Motor neuron (in vitro differentiated cells): Measurements from ENCODE around the gene TTC23L. TPM values are rescaled to one million over a fixed set of nuclear protein-coding genes. Genes with fewer than 3 reads are reported as not detected.
"Not testable (repeated sequence)": the region's sequence is repeated elsewhere in the genome, so short reads cannot be mapped to it uniquely, and the experiment has no call there.

Experiments
- ATAC-seq, 8 experiments: fragments of 200-7000 bp; cut with Tn5 transposase; replicated peaks in 6 of 8; 2 replicates each; pipeline ENCODE4 v1.8.0; 2021; ENCODE audit warnings: mild to moderate bottlenecking in 8 of 8, moderate library complexity in 8 of 8
- H3K27ac ChIP-seq, 2 donors: fragments of 250-450 bp; sonication (Bioruptor Pico); 2 replicates each; pipeline ENCODE4 v1.9.0; 2021; ENCODE audit warnings: antibody characterized with exemption in 2 of 2, mild to moderate bottlenecking in 2 of 2, moderate library complexity in 1 of 2
- H3K4me1 ChIP-seq, 2 donors: fragments of 250-450 bp; sonication (Bioruptor Pico); replicated peaks in 1 of 2; 2 replicates each; pipeline ENCODE4 v1.6.1; 2021; ENCODE audit warnings: antibody characterized with exemption in 2 of 2, mild to moderate bottlenecking in 2 of 2, moderate library complexity in 1 of 2
- H3K4me3 ChIP-seq, 5 donors: fragments of 250-450 bp; sonication (Bioruptor Pico); 2 replicates each; pipeline ENCODE4 v1.9.0; 2021; ENCODE audit warnings: antibody characterized with exemption in 5 of 5, mild to moderate bottlenecking in 5 of 5, moderate library complexity in 4 of 5
- WGBS, 10 experiments: fragments of 450-650 bp; shearing (Covaris generic); methylation state at CpG; one replicate each; pipeline ENCODE4 v1.0.0; 2022; 5-methylcytosine and 5-hydroxymethylcytosine counted together
- in situ Hi-C, 9 experiments: fragments of 400-800 bp; cut with MboI; loops; one replicate each; pipeline ENCODE4 v1.15.0; 2021; ENCODE audit warnings: low sequenced_read_pairs in 9 of 9, low pct_unique_long_range_greater_than_20kb in 2 of 9; ENCODE audit not compliant: unreplicated experiment in 9 of 9
- total RNA-seq, 8 experiments: library from RNA; unstranded; fragments of 300-600 nt; gene quantifications; 2 replicates each; pipeline versions ENCODE4 v1.2.3 to v1.2.4, GENCODE V29; 2022

TTC23L gene
- total RNA-seq, 8 experiments from 2014 or later: 1.4 to 13.5 (median 1.9) TPM

GRCh38 chr5:34916518-34916917, 77.6 kb downstream of the TTC23L start:
- Histone ChIP-seq H3K4me3 (peak overlapping the region; percentile 85 to 99 (median 91)), H3K4me1 (peaks cover 6 to 19% of the 10 kb centered on the region in 2 donors), H3K27ac (no peak overlapping the region)
- in situ Hi-C loops: loop anchor here in 3 of 9 experiments (25.0 kb wide), 2 partner anchors 404 to 429 kb away; no protein-coding TSS in a partner anchor
- ATAC-seq: no peak
- 0 to 50% (median 11%) methylated on average over 1 to 6 of the region's 6 CpGs; no CpG with 5 or more reads in 1 of the 10 experiments for WGBS, 10 experiments

GRCh38 chr5:34918025-34918424, 79.1 kb downstream of the TTC23L start:
- ATAC-seq: no peak
- Histone ChIP-seq H3K4me1 (peaks cover 6 to 19% of the 10 kb centered on the region in 2 donors), H3K4me3 (no peak overlapping the region), H3K27ac (no peak overlapping the region)
- in situ Hi-C loops: loop anchor here in 3 of 9 experiments (25.0 kb wide), 2 partner anchors 406 to 431 kb away; no protein-coding TSS in a partner anchor
- 54 to 100% (median 91%) methylated on average over 1 to 4 of the region's 4 CpGs for WGBS, 10 experiments

GRCh38 chr5:34919077-34919476, 80.1 kb downstream of the TTC23L start:
- H3K27ac ChIP-seq: no peak overlapping the region
- no peak for ATAC-seq
- in situ Hi-C loops: loop anchor here in 3 of 9 experiments (25.0 kb wide), 2 partner anchors 407 to 432 kb away; no protein-coding TSS in a partner anchor
- H3K4me1 ChIP-seq: peaks cover 6 to 14% of the 10 kb centered on the region in 2 donors
- H3K4me3 ChIP-seq: no peak overlapping the region
- WGBS, 10 experiments: 79 to 100% (median 100%) methylated on average over 2 to 4 of the region's 4 CpGs; no CpG with 5 or more reads in 3 of the 10 experiments

GRCh38 chr5:34923256-34923655, 84.3 kb downstream of the TTC23L start:
- H3K27ac ChIP-seq, H3K4me3 ChIP-seq, H3K4me1 ChIP-seq, ATAC-seq: not testable (repeated sequence)
- in situ Hi-C loops: loop anchor here in 3 of 9 experiments (25.0 kb wide), 2 partner anchors 411 to 436 kb away; no protein-coding TSS in a partner anchor
- 80 to 100% (median 94%) methylated on average over 1 to 9 of the region's 9 CpGs for WGBS, 10 experiments

- ATAC-seq: peak in 7 of 8 experiments; percentile 57 to 91 (median 79)
- 33 to 77% (median 43%) methylated on average over 1 to 3 of the region's 3 CpGs for WGBS, 10 experiments
- H3K27ac ChIP-seq: no peak overlapping the region
- no peak overlapping the region for H3K4me3 ChIP-seq
- H3K4me1 ChIP-seq: peaks cover 0 to 6% of the 10 kb centered on the region in 2 donors
- in situ Hi-C loops: loop anchor here in 3 of 9 experiments (25.0 kb wide), 2 partner anchors 412 to 437 kb away; no protein-coding TSS in a partner anchor
Observed at GRCh38 chr5:34923694-34924461, 84.9 kb downstream of the TTC23L start.

GRCh38 chr5:34924462-34924765, 85.5 kb downstream of the TTC23L start:
- Histone ChIP-seq H3K4me3 (no peak overlapping the region), H3K27ac (no peak overlapping the region), H3K4me1 (peaks cover 0 to 6% of the 10 kb centered on the region in 2 donors)
- in situ Hi-C loops: loop anchor here in 3 of 9 experiments (25.0 kb wide), 2 partner anchors 412 to 437 kb away; no protein-coding TSS in a partner anchor
- no peak for ATAC-seq

- Histone ChIP-seq H3K4me3 (no peak overlapping the region), H3K4me1 (peaks cover 6 to 15% of the 10 kb centered on the region in 2 donors), H3K27ac (no peak overlapping the region)
- WGBS, 10 experiments: 79 to 100% (median 97%) methylated on average over 1 to 3 of the region's 3 CpGs; no CpG with 5 or more reads in 2 of the 10 experiments
- in situ Hi-C loops: no loop called here
- ATAC-seq: no peak
Observed at GRCh38 chr5:34926318-34926888, 87.4 kb downstream of the TTC23L start.

GRCh38 chr5:34927785-34928184, 88.8 kb downstream of the TTC23L start:
- Histone ChIP-seq H3K27ac (no peak overlapping the region), H3K4me1 (peaks cover 8 to 17% of the 10 kb centered on the region in 2 donors), H3K4me3 (no peak overlapping the region)
- WGBS, 10 experiments: 52 to 100% (median 80%) methylated on average over 1 to 5 of the region's 5 CpGs; no CpG with 5 or more reads in 2 of the 10 experiments
- ATAC-seq: no peak
- in situ Hi-C loops: no loop called here

GRCh38 chr5:34928267-34928666, 89.3 kb downstream of the TTC23L start:
- Histone ChIP-seq H3K4me1 (peaks cover 8 to 17% of the 10 kb centered on the region in 2 donors), H3K27ac (no peak overlapping the region), H3K4me3 (peak overlapping the region in 1 of 5 donors; percentile 83)
- 80 to 95% (median 93%) methylated on average over 1 to 4 of the region's 5 CpGs; no CpG with 5 or more reads in 3 of the 10 experiments for WGBS, 10 experiments
- no peak for ATAC-seq
- in situ Hi-C loops: no loop called here

GRCh38 chr5:34929134-34929719, 90.3 kb downstream of the TTC23L start, which contains the start of gene DNAJC21:
Gene DNAJC21 (plus strand): TSS chr5:34929559. CDS start chr5:34929820, 261 bp downstream.
- WGBS, 10 experiments: 0% methylated on average over 1 of the region's 63 CpGs; no CpG with 5 or more reads in 7 of the 10 experiments
- H3K4me3 ChIP-seq: peak within 1 kb of the TSS; percentile 59 to 92 (median 68)
- peaks cover 8 to 17% of the 10 kb centered on the region in 2 donors for H3K4me1 ChIP-seq
- peak within 1 kb of the TSS; percentile 83 to 88 for H3K27ac ChIP-seq
- in situ Hi-C loops: no loop called here
- peak; percentile 76 to 93 (median 90) for ATAC-seq

GRCh38 chr5:34929720-34930461, 90.9 kb downstream of the TTC23L start:
- peak overlapping the region; percentile 59 to 92 (median 68) for H3K4me3 ChIP-seq
- peak; percentile 54 to 74 (median 63) for ATAC-seq
- WGBS, 10 experiments: 0 to 1% (median 0%) methylated on average over 2 to 14 of the region's 70 CpGs; no CpG with 5 or more reads in 2 of the 10 experiments

GRCh38 chr5:34930462-34930844, 91.5 kb downstream of the TTC23L start:
- 0 to 10% (median 0%) methylated on average over 1 to 3 of the region's 3 CpGs for WGBS, 10 experiments
- H3K4me3 ChIP-seq: peak overlapping the region; percentile 59 to 92 (median 68)
- ATAC-seq: no peak
- H3K27ac ChIP-seq: no peak overlapping the region
- H3K4me1 ChIP-seq: peaks cover 8 to 17% of the 10 kb centered on the region in 2 donors
- in situ Hi-C loops: no loop called here

More at GRCh38 chr5:34929720-34930461, 90.9 kb downstream of the TTC23L start:
- H3K4me1 ChIP-seq: peaks cover 8 to 17% of the 10 kb centered on the region in 2 donors
- H3K27ac ChIP-seq: peak overlapping the region; percentile 83 to 88
- in situ Hi-C loops: no loop called here
